ENCODE data around the gene TLNRD1. TPM values are rescaled to one million over a fixed set of nuclear protein-coding genes. Genes with fewer than 3 reads are reported as not detected.
"Not testable (repeated sequence)": the region's sequence is repeated elsewhere in the genome, so short reads cannot be mapped to it uniquely, and the experiment has no call there.

TLNRD1 gene
- total and polyA plus RNA-seq, 7 experiments from 2014 or later, result 2.2 to 33.0 (median 15.9) TPM

GRCh38 chr15:80957556-80957955 lies 43.2 kb upstream of the TLNRD1 start:
- Mint-ChIP-seq H3K27ac (no peak overlapping the region), H3K36me3 (peaks cover 17 to 78% (median 52%) of the 10 kb centered on the region in 5 donors), H3K9me3 (peaks cover 0 to 3% (median 0%) of the 10 kb centered on the region in 11 donors), H3K27me3 (no peaks in the 10 kb centered on the region), H3K4me1 (peaks cover 9 to 23% (median 13%) of the 10 kb centered on the region in 7 donors), H3K4me3 (no peak overlapping the region)
- peaks cover 0 to 42% (median 0%) of the 10 kb centered on the region in 3 experiments for H3K36me3 ChIP-seq (ENCODE audit: control insufficient read depth in 2 of 3, insufficient read depth in 3 of 3, low read length in 3 of 3)
- DNase-seq (no peak), ATAC-seq (no peak)
- intact Hi-C loops (cut with micrococcal nuclease), result no loop called here
- no peaks in the 10 kb centered on the region for H3K27me3 ChIP-seq (ENCODE audit: control insufficient read depth in 2 of 2, insufficient read depth in 2 of 2, low read length in 2 of 2)
- ChIA-PET CTCF (interaction anchor here (0.5 to 0.7 kb wide), 3 partner anchors 34 to 172 kb away, joined by 3 to 4 read pairs (median 3); no protein-coding TSS in a partner anchor), POLR2A (interaction anchor here (1.0 kb wide), 1 partner anchor 57 kb away, joined by 3 read pairs; no protein-coding TSS in a partner anchor)
- H3K4me3 ChIP-seq (ENCODE audit: low read length), result no peak overlapping the region
- H3K9me3 ChIP-seq (ENCODE audit: control insufficient read depth in 2 of 3, low read length in 3 of 3), result no peaks in the 10 kb centered on the region
- H3K4me1 ChIP-seq (ENCODE audit: control insufficient read depth in 2 of 2, insufficient read depth in 2 of 2, low read length in 2 of 2), result no peaks in the 10 kb centered on the region
- H3K27ac ChIP-seq (ENCODE audit: low read depth, low read length), result no peak overlapping the region

GRCh38 chr15:80957976-80958375 lies 42.7 kb upstream of the TLNRD1 start:
- Histone ChIP-seq H3K27ac (ENCODE audit: low read depth, low read length) (no peak overlapping the region), H3K36me3 (ENCODE audit: control insufficient read depth in 2 of 3, insufficient read depth in 3 of 3, low read length in 3 of 3) (peaks cover 0 to 39% (median 0%) of the 10 kb centered on the region in 3 experiments), H3K27me3 (ENCODE audit: control insufficient read depth in 2 of 2, insufficient read depth in 2 of 2, low read length in 2 of 2) (no peaks in the 10 kb centered on the region), H3K4me3 (ENCODE audit: low read length) (no peak overlapping the region), H3K4me1 (ENCODE audit: control insufficient read depth in 2 of 2, insufficient read depth in 2 of 2, low read length in 2 of 2) (no peaks in the 10 kb centered on the region), H3K9me3 (ENCODE audit: control insufficient read depth in 2 of 3, low read length in 3 of 3) (no peaks in the 10 kb centered on the region)
- no peak overlapping the region for H3K4me3 Mint-ChIP-seq
- H3K27ac Mint-ChIP-seq, result no peak overlapping the region
- no peaks in the 10 kb centered on the region for H3K27me3 Mint-ChIP-seq
- peaks cover 0 to 4% (median 0%) of the 10 kb centered on the region in 11 donors for H3K9me3 Mint-ChIP-seq
- CTCF ChIA-PET, result interaction anchor here (0.5 kb wide), 1 partner anchor 124 kb away, joined by 4 read pairs; no protein-coding TSS in a partner anchor
- peaks cover 14 to 78% (median 52%) of the 10 kb centered on the region in 5 donors for H3K36me3 Mint-ChIP-seq
- peaks cover 13 to 27% (median 17%) of the 10 kb centered on the region in 7 donors for H3K4me1 Mint-ChIP-seq
- DNase-seq (no peak), ATAC-seq (no peak)
- POLR2A ChIA-PET, result interaction anchor here (1.0 kb wide), 1 partner anchor 56 kb away, joined by 3 read pairs; no protein-coding TSS in a partner anchor
- intact Hi-C loops (cut with micrococcal nuclease), result no loop called here

GRCh38 chr15:80958818-80959495 lies 41.8 kb upstream of the TLNRD1 start:
- Mint-ChIP-seq H3K27me3 (no peaks in the 10 kb centered on the region), H3K27ac (no peak overlapping the region), H3K36me3 (peaks cover 10 to 80% (median 56%) of the 10 kb centered on the region in 5 donors), H3K4me3 (no peak overlapping the region), H3K9me3 (peaks cover 0 to 4% (median 0%) of the 10 kb centered on the region in 11 donors), H3K4me1 (peaks cover 14 to 29% (median 25%) of the 10 kb centered on the region in 7 donors)
- intact Hi-C loops (cut with micrococcal nuclease), result no loop called here
- Histone ChIP-seq H3K36me3 (ENCODE audit: control insufficient read depth in 2 of 3, insufficient read depth in 3 of 3, low read length in 3 of 3) (peaks cover 0 to 31% (median 0%) of the 10 kb centered on the region in 3 experiments), H3K27me3 (ENCODE audit: control insufficient read depth in 2 of 2, insufficient read depth in 2 of 2, low read length in 2 of 2) (no peaks in the 10 kb centered on the region), H3K27ac (ENCODE audit: low read depth, low read length) (no peak overlapping the region), H3K9me3 (ENCODE audit: control insufficient read depth in 2 of 3, low read length in 3 of 3) (no peaks in the 10 kb centered on the region), H3K4me3 (ENCODE audit: low read length) (no peak overlapping the region), H3K4me1 (ENCODE audit: control insufficient read depth in 2 of 2, insufficient read depth in 2 of 2, low read length in 2 of 2) (no peaks in the 10 kb centered on the region)
- no peak for DNase-seq
- ATAC-seq, result no peak
- POLR2A ChIA-PET, result no interaction called here
- CTCF ChIA-PET, result no interaction called here

GRCh38 chr15:80965454-80965853 lies 35.3 kb upstream of the TLNRD1 start:
- H3K27me3 ChIP-seq (ENCODE audit: control insufficient read depth in 2 of 2, insufficient read depth in 2 of 2, low read length in 2 of 2); H3K4me1 ChIP-seq (ENCODE audit: control insufficient read depth in 2 of 2, insufficient read depth in 2 of 2, low read length in 2 of 2); POLR2A ChIA-PET; H3K4me3 Mint-ChIP-seq; ATAC-seq; H3K27me3 Mint-ChIP-seq; H3K9me3 ChIP-seq (ENCODE audit: control insufficient read depth in 2 of 3, low read length in 3 of 3); H3K27ac ChIP-seq (ENCODE audit: low read depth, low read length); H3K27ac Mint-ChIP-seq; H3K4me3 ChIP-seq (ENCODE audit: low read length); intact Hi-C loops (cut with micrococcal nuclease); CTCF ChIA-PET; DNase-seq: not testable (repeated sequence)
- peaks cover 17 to 40% (median 29%) of the 10 kb centered on the region in 7 donors for H3K4me1 Mint-ChIP-seq
- peaks cover 0 to 22% (median 3%) of the 10 kb centered on the region in 3 experiments for H3K36me3 ChIP-seq (ENCODE audit: control insufficient read depth in 2 of 3, insufficient read depth in 3 of 3, low read length in 3 of 3)
- peaks cover 13 to 66% (median 48%) of the 10 kb centered on the region in 5 donors for H3K36me3 Mint-ChIP-seq
- H3K9me3 Mint-ChIP-seq, result peaks cover 0 to 14% (median 0%) of the 10 kb centered on the region in 11 donors

GRCh38 chr15:80966431-80967197 lies 34.1 kb upstream of the TLNRD1 start:
- no peak overlapping the region for H3K4me3 ChIP-seq (ENCODE audit: low read length)
- H3K4me1 ChIP-seq (ENCODE audit: control insufficient read depth in 2 of 2, insufficient read depth in 2 of 2, low read length in 2 of 2), result no peaks in the 10 kb centered on the region
- ATAC-seq (no peak), DNase-seq (no peak)
- no peaks in the 10 kb centered on the region for H3K9me3 ChIP-seq (ENCODE audit: control insufficient read depth in 2 of 3, low read length in 3 of 3)
- Mint-ChIP-seq H3K36me3 (peaks cover 13 to 55% (median 41%) of the 10 kb centered on the region in 5 donors), H3K4me1 (peaks cover 19 to 42% (median 24%) of the 10 kb centered on the region in 7 donors), H3K9me3 (peaks cover 0 to 14% (median 0%) of the 10 kb centered on the region in 11 donors), H3K27me3 (no peaks in the 10 kb centered on the region), H3K4me3 (no peak overlapping the region), H3K27ac (peak overlapping the region in 2 of 9 donors; percentile 12 to 35)
- H3K27ac ChIP-seq (ENCODE audit: low read depth, low read length), result no peak overlapping the region
- peaks cover 0 to 28% (median 3%) of the 10 kb centered on the region in 3 experiments for H3K36me3 ChIP-seq (ENCODE audit: control insufficient read depth in 2 of 3, insufficient read depth in 3 of 3, low read length in 3 of 3)
- no peaks in the 10 kb centered on the region for H3K27me3 ChIP-seq (ENCODE audit: control insufficient read depth in 2 of 2, insufficient read depth in 2 of 2, low read length in 2 of 2)
- ChIA-PET POLR2A (no interaction called here), CTCF (interaction anchor here (1.8 kb wide), 1 partner anchor 299 kb away, joined by 6 read pairs; no protein-coding TSS in a partner anchor)
- intact Hi-C loops (cut with micrococcal nuclease), result no loop called here

GRCh38 chr15:80967451-80967850 lies 33.3 kb upstream of the TLNRD1 start:
- POLR2A ChIA-PET, result no interaction called here
- Histone ChIP-seq H3K27ac (ENCODE audit: low read depth, low read length) (no peak overlapping the region), H3K4me1 (ENCODE audit: control insufficient read depth in 2 of 2, insufficient read depth in 2 of 2, low read length in 2 of 2) (no peaks in the 10 kb centered on the region), H3K4me3 (ENCODE audit: low read length) (no peak overlapping the region), H3K27me3 (ENCODE audit: control insufficient read depth in 2 of 2, insufficient read depth in 2 of 2, low read length in 2 of 2) (no peaks in the 10 kb centered on the region), H3K36me3 (ENCODE audit: control insufficient read depth in 2 of 3, insufficient read depth in 3 of 3, low read length in 3 of 3) (peaks cover 0 to 32% (median 3%) of the 10 kb centered on the region in 3 experiments), H3K9me3 (ENCODE audit: control insufficient read depth in 2 of 3, low read length in 3 of 3) (no peaks in the 10 kb centered on the region)
- ATAC-seq (no peak), DNase-seq (no peak)
- Mint-ChIP-seq H3K36me3 (peaks cover 11 to 51% (median 36%) of the 10 kb centered on the region in 5 donors), H3K27ac (peak overlapping the region in 1 of 9 donors; percentile 45), H3K9me3 (peaks cover 0 to 13% (median 0%) of the 10 kb centered on the region in 11 donors), H3K27me3 (no peaks in the 10 kb centered on the region), H3K4me1 (peaks cover 13 to 35% (median 15%) of the 10 kb centered on the region in 7 donors), H3K4me3 (no peak overlapping the region)
- CTCF ChIA-PET, result interaction anchor here (0.8 to 1.8 kb wide), 4 partner anchors 22 to 518 kb away, joined by 3 to 6 read pairs (median 3); no protein-coding TSS in a partner anchor
- intact Hi-C loops (cut with micrococcal nuclease), result no loop called here

Data from naive thymus-derived CD4-positive, alpha-beta T cell (primary cell).